SU-DHL-6 (cell line): ENCODE results near the gene TTC3.
"Not testable (repeated sequence)": the region's sequence is repeated elsewhere in the genome, so short reads cannot be mapped to it uniquely, and the experiment has no call there.

Source experiments
- H2AFZ ChIP-seq: fragments of 200-600 bp; sonication (generic); 2 replicates; pipeline ENCODE4 v1.6.1; 2014; ENCODE audit warnings: low read depth, mild to moderate bottlenecking, moderate library complexity, mixed read lengths, antibody characterized with exemption, low read length; ENCODE audit not compliant: severe bottlenecking
- H3F3A ChIP-seq: fragments of 200-600 bp; shearing (Covaris generic); 2 replicates; pipeline ENCODE4 v1.6.0; 2016; ENCODE audit warnings: antibody characterized with exemption, mild to moderate bottlenecking; ENCODE audit not compliant: insufficient read depth
- H3K27ac ChIP-seq: fragments of 200-600 bp; sonication (generic); 2 replicates; pipeline ENCODE4 v1.5.1; 2016; ENCODE audit warnings: low read depth, mild to moderate bottlenecking, low read length, moderate library complexity, mixed read lengths
- H3K27me3 ChIP-seq: fragments of 200-600 bp; sonication (generic), shearing (Covaris generic); 2 replicates; pipeline ENCODE4 v1.6.0; 2014; ENCODE audit warnings: mild to moderate bottlenecking, low read length
- H3K36me3 ChIP-seq: fragments of 200-600 bp; sonication (generic); 2 replicates; pipeline ENCODE4 v1.6.1; 2014; ENCODE audit warnings: mild to moderate bottlenecking, low read length, mixed read lengths
- H3K4me2 ChIP-seq: fragments of 300-600, 200-600 bp; shearing (Covaris generic), sonication (generic); 2 replicates; pipeline ENCODE4 v1.6.0; 2014; ENCODE audit warnings: low read length, low read depth, mild to moderate bottlenecking; ENCODE audit not compliant: poor library complexity, severe bottlenecking
- H3K4me3 ChIP-seq: fragments of 200-600 bp; sonication (generic); 2 replicates; pipeline ENCODE4 v1.5.1; 2014; ENCODE audit warnings: antibody characterized with exemption, low read length, mild to moderate bottlenecking, mixed read lengths; ENCODE audit not compliant: insufficient read depth, poor library complexity, severe bottlenecking
- H3K79me2 ChIP-seq: fragments of 200-600 bp; sonication (generic); 2 replicates; pipeline ENCODE4 v1.6.1; 2014; ENCODE audit warnings: mild to moderate bottlenecking, low read length, moderate library complexity; ENCODE audit not compliant: insufficient read depth
- H3K9ac ChIP-seq: fragments of 200-600 bp; sonication (generic); 2 replicates; pipeline ENCODE4 v1.7.0; 2014; ENCODE audit warnings: mild to moderate bottlenecking, low read length
- H3K9me2 ChIP-seq: fragments of 200-600 bp; sonication (generic); replicated peaks from 2 replicates; pipeline ENCODE4 v1.6.1; 2014; ENCODE audit warnings: low read length; ENCODE audit not compliant: insufficient read depth
- H3K9me3 ChIP-seq: fragments of 200-600 bp; sonication (generic); 2 replicates; pipeline ENCODE4 v1.6.1; 2014; ENCODE audit warnings: low read length, mixed read lengths; ENCODE audit not compliant: insufficient read depth
- H4K20me1 ChIP-seq: fragments of 200-600 bp; sonication (generic); 2 replicates; pipeline ENCODE4 v1.6.1; 2014; ENCODE audit warnings: low read depth, mild to moderate bottlenecking, antibody characterized with exemption, low read length, moderate library complexity, mixed read lengths
- CTCF ChIP-seq: fragments of 200-600 bp; sonication (generic); IDR thresholded peaks from one replicate; pipeline ENCODE4 v1.5.1; 2017; ENCODE audit warnings: antibody characterized with exemption, mild to moderate bottlenecking, low read length, moderate library complexity; ENCODE audit not compliant: insufficient read depth, poor library complexity, severe bottlenecking
- EZH2phosphoT487 ChIP-seq: fragments of 200-600 bp; sonication (generic), shearing (Covaris generic); conservative IDR thresholded peaks from 2 replicates; pipeline ENCODE4 v1.6.1; 2018; ENCODE audit warnings: mild to moderate bottlenecking, antibody characterized with exemption, low read length, moderate library complexity, mixed read lengths

Gene TTC3

GRCh38 chr21:37139902-37140301 lies 66.8 kb downstream of the TTC3 start:
- Histone ChIP-seq H3K9me2 (no peaks in the 10 kb centered on the region), H3K36me3 (peaks cover 30% of the 10 kb centered on the region; the same call in 1 of the 2 replicates), H3K4me3 (no peak overlapping the region), H3K27ac (no peak overlapping the region), H3K9ac (no peak overlapping the region), H3K9me3 (no peaks in the 10 kb centered on the region), H2AFZ (no peak overlapping the region), H3K79me2 (no peaks in the 10 kb centered on the region), H3F3A (no peaks in the 10 kb centered on the region), H3K4me2 (no peak overlapping the region), H4K20me1 (no peaks in the 10 kb centered on the region), H3K27me3 (no peaks in the 10 kb centered on the region)
- no peak for TF ChIP-seq EZH2phosphoT487
- TF ChIP-seq CTCF: no peak

DNA sequence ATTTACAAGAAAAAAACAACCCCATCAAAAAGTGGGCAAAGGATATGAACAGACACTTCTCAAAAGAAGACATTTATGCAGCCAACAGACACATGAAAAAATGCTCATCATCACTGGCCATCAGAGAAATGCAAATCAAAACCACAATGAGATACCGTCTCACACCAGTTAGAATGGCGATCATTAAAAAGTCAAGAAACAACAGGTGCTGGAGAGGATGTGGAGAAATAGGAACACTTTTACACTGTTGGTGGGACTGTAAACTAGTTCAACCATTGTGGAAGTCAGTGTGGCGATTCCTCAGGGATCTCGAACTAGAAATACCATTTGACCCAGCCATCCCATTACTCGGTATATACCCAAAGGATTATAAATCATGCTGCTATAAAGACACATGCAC lies 70.3 kb downstream of the TTC3 start:
- not testable (repeated sequence) for H3F3A ChIP-seq, H3K9ac ChIP-seq, H3K9me2 ChIP-seq, H3K9me3 ChIP-seq, H2AFZ ChIP-seq, H3K79me2 ChIP-seq, H3K27ac ChIP-seq, H4K20me1 ChIP-seq, H3K4me3 ChIP-seq, H3K4me2 ChIP-seq, H3K27me3 ChIP-seq
- H3K36me3 ChIP-seq: peaks cover 19% of the 10 kb centered on the region; the same call in 1 of the 2 replicates

- Histone ChIP-seq H3K79me2 (no peaks in the 10 kb centered on the region), H3F3A (no peaks in the 10 kb centered on the region), H4K20me1 (no peaks in the 10 kb centered on the region), H3K27me3 (no peaks in the 10 kb centered on the region), H3K9ac (no peak overlapping the region), H2AFZ (no peak overlapping the region), H3K9me3 (no peaks in the 10 kb centered on the region), H3K36me3 (peaks cover 19% of the 10 kb centered on the region; the same call in 1 of the 2 replicates), H3K4me3 (no peak overlapping the region), H3K4me2 (no peak overlapping the region), H3K27ac (no peak overlapping the region), H3K9me2 (no peaks in the 10 kb centered on the region)
- no peak for TF ChIP-seq EZH2phosphoT487
These were observed 72.6 kb downstream of the TTC3 start for GRCh38 chr21:37145635-37146111.

DNA sequence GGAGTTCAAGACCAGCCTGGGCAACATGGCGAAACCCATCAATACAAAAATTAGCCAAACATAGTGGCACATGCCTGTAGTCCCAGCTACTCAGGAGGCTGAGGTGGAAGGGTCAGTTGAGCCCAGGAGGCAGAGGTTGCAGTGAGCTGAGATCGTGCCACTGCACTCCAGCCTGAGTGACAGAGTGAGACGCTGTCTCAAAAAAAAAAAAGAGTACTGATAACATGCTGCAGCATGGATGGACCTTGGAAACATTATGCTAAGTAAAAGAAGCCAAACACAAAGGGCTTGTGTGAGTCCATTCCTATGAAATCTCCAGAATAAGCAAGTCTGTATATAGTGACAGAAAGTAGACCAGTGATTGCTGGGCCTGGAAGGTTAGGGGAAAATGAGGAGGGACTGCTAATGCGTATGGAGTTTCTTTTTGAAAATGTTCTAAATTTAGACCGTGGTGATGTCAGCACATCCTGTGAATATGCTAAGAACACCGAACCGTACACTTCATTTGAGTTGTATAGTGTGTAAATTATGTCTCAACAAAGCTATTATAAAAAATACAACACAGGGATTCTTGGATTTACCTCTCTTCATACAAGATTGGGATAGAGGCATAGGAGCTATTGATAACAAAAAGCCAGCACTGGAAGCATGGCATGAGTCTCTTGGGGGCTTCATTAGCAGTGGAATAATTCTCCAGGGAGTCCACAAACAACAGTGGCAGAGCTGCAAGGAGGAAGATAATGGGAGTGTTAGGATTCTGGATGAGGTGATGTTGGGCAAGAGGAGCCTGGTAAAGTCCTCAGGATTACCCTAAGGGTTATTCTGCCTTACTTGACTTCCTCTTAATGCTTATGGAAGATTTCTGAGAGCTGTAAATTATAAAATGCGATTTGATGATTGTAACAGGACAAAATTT lies 73.5 kb downstream of the TTC3 start:
- Histone ChIP-seq H3K27ac (no peak overlapping the region), H3K9me3 (no peaks in the 10 kb centered on the region), H3K4me3 (no peak overlapping the region), H3K4me2 (no peak overlapping the region), H3K36me3 (peaks cover 22% of the 10 kb centered on the region), H4K20me1 (no peaks in the 10 kb centered on the region), H3K27me3 (no peaks in the 10 kb centered on the region), H3K9me2 (no peaks in the 10 kb centered on the region), H2AFZ (no peak overlapping the region), H3F3A (0 out of 2 replicates have a peak, but pooled peaks cover 4% of the 10 kb centered on the region), H3K9ac (no peak overlapping the region), H3K79me2 (no peaks in the 10 kb centered on the region)
- TF ChIP-seq EZH2phosphoT487 (no peak), CTCF (no peak)
